ENCODE results near the gene EXOSC2.

The EXOSC2 gene

DNA sequence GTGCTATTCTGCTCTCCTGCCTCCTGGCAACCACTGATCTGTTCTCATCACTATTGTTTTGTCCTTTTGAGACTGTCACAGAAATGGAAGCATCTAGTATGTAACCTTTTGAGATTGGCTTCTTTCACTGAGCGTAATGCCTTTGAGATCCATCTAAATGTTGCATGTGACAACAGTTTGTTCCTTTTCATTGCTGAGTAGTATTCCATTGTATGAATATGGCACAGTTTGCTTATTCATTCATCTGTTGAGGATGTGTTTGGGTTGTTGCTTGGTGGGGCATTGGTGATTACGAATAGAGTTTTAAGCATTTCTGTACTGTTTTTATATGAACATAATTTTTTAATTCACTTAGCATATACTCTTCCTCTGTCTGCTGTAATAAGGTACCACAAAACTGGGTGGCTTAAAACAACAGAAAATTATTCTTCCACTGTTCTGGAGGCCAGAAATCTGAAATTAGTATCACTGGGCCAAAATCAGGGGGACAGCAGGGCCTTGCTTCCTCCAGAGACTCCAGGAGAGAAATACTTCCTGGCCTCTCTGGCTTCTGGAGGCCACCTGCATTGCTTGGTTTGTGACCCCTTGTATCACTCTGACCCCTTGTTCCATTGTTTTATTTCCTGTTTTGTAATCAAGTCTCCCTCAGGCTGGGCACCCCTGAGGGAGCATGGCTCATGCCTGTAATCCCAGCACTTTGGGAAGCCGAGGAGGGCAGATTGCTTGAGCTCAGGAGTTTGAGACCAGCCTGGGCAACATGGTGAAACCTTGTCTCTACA is 53.0 kb downstream of the EXOSC2 start:
- no peak overlapping the region for H3K4me3 Mint-ChIP-seq
- DNase-seq (no peak), ATAC-seq (no peak)
- H3K36me3 Mint-ChIP-seq (ENCODE audit: low read depth): peaks cover 2% of the 10 kb centered on the region
- H3K4me1 Mint-ChIP-seq: peaks cover 21% of the 10 kb centered on the region
- H3K27me3 Mint-ChIP-seq: no peaks in the 10 kb centered on the region
- H3K27ac Mint-ChIP-seq: no peak overlapping the region
- no peaks in the 10 kb centered on the region for H3K9me3 Mint-ChIP-seq

DNA sequence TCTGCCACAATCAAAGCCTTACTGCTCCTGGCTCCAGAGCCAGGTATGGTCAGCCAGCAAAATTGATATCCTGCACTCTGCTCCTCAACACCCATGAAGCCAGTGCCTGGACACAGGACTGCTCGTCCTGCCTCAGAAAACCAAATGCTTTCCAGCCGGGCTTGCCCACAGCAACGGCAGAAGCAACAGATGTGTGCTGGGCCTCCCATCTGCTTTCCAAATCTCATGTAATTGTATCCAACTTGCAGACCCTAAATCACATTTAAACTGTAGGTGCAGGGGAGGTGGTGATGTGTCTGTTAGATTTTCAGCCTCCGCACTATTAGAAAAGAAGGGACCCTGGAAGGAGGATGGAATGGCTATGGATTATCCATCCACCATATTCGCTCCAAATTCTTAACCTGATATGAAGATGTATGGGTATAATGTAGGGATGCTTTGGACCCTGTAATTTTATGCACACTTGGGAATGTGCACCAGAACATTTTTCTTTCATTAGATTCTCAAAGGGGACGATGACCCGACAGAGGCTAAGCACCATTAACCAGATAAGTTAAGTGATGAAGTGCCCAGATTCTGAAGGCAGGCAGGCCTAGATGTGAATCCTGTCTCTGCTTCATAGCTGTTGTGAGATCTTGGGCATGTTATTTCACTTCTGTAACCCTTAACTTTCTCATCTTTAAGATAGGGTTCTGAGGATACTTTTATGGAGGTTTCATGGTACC is 58.2 kb downstream of the EXOSC2 start:
- no peak overlapping the region for H3K4me3 Mint-ChIP-seq
- H3K4me1 Mint-ChIP-seq: peaks cover 10% of the 10 kb centered on the region
- no peaks in the 10 kb centered on the region for H3K27me3 Mint-ChIP-seq
- no peak for ATAC-seq
- no peak for DNase-seq
- no peak overlapping the region for H3K27ac Mint-ChIP-seq
- no peaks in the 10 kb centered on the region for H3K9me3 Mint-ChIP-seq
- no peaks in the 10 kb centered on the region for H3K36me3 Mint-ChIP-seq (ENCODE audit: low read depth)
